Ishikawa (cell line): Measurements from ENCODE around the gene BCL7B.

Source experiments
- CEBPB ChIP-seq: IDR thresholded peaks from 2 replicates; pipeline ENCODE4 v1.6.1; 2012
- EP300 ChIP-seq: IDR thresholded peaks from 2 replicates; pipeline ENCODE4 v1.6.1; 2012; ENCODE audit warnings: borderline replicate concordance
- FOXM1 ChIP-seq: IDR thresholded peaks from 2 replicates; pipeline ENCODE4 v1.6.1; 2012; ENCODE audit warnings: low read depth, borderline replicate concordance
- NFIC ChIP-seq: IDR thresholded peaks from 2 replicates; pipeline ENCODE4 v1.6.1; 2012
- RAD21 ChIP-seq: IDR thresholded peaks from 2 replicates; pipeline ENCODE4 v1.6.1; 2012; ENCODE audit warnings: low read depth
- TAF1 ChIP-seq: IDR thresholded peaks from 2 replicates; pipeline ENCODE4 v1.6.1; 2012; ENCODE audit warnings: low read depth, mild to moderate bottlenecking
- TCF12 ChIP-seq: IDR thresholded peaks from 2 replicates; pipeline ENCODE4 v1.6.1; 2012; ENCODE audit warnings: low read depth
- TEAD4 ChIP-seq: IDR thresholded peaks from 2 replicates; pipeline ENCODE4 v1.6.1; 2012
- TF ChIP-seq, protein P1 (sequence below): IDR thresholded peaks from 2 replicates; pipeline ENCODE4 v1.6.1; 2012; ENCODE audit warnings: low read depth, mild to moderate bottlenecking
- TF ChIP-seq, protein P2 (sequence below): IDR thresholded peaks from 2 replicates; pipeline ENCODE4 v1.6.1; 2012

BCL7B gene

DNA sequence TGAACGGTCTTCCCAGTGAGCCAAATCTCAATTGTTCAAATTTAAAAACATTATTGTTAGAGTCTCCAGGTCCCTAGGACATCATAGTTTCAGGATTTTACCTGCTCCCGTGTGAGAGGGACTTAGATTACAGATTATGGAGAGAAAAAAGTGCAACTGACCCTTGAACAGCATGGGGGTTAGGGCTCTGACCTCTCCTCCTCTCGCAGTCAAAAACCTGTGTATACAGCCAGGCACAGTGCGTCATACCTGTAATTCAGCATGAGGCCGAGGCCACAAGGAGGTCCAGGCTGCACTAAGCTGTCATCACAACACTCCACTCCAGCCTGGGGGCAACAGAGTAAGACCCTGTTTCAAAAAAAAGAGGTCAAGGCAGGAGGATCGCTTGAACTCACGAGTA lies 60.9 kb downstream of the BCL7B start:
- TF ChIP-seq TEAD4 (no peak), FOXM1 (no peak)

DNA sequence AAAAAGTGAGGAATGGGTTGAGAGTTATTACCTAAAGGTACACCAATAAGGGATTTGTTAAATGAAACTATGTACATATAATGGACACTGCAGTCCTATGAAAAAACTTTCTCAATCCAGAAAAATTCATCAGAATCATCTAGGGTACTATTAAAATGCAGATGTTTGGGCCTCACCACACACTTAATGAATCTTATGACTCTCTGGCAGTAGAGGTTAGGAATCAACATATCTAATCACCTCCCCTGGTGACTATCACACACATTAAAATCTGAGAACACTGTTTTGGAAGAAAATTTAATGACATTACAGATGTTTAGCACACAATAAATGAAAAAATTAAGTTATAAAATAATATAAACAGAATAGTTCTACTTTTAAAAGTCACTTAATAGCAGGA lies 67.5 kb downstream of the BCL7B start:
- TF ChIP-seq CEBPB (no peak), EP300 (no peak), TEAD4 (no peak), FOXM1 (no peak), NFIC (no peak), RAD21 (no peak), TAF1 (no peak)
- TF ChIP-seq, protein P1, sequence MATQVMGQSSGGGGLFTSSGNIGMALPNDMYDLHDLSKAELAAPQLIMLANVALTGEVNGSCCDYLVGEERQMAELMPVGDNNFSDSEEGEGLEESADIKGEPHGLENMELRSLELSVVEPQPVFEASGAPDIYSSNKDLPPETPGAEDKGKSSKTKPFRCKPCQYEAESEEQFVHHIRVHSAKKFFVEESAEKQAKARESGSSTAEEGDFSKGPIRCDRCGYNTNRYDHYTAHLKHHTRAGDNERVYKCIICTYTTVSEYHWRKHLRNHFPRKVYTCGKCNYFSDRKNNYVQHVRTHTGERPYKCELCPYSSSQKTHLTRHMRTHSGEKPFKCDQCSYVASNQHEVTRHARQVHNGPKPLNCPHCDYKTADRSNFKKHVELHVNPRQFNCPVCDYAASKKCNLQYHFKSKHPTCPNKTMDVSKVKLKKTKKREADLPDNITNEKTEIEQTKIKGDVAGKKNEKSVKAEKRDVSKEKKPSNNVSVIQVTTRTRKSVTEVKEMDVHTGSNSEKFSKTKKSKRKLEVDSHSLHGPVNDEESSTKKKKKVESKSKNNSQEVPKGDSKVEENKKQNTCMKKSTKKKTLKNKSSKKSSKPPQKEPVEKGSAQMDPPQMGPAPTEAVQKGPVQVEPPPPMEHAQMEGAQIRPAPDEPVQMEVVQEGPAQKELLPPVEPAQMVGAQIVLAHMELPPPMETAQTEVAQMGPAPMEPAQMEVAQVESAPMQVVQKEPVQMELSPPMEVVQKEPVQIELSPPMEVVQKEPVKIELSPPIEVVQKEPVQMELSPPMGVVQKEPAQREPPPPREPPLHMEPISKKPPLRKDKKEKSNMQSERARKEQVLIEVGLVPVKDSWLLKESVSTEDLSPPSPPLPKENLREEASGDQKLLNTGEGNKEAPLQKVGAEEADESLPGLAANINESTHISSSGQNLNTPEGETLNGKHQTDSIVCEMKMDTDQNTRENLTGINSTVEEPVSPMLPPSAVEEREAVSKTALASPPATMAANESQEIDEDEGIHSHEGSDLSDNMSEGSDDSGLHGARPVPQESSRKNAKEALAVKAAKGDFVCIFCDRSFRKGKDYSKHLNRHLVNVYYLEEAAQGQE = no peak

DNA sequence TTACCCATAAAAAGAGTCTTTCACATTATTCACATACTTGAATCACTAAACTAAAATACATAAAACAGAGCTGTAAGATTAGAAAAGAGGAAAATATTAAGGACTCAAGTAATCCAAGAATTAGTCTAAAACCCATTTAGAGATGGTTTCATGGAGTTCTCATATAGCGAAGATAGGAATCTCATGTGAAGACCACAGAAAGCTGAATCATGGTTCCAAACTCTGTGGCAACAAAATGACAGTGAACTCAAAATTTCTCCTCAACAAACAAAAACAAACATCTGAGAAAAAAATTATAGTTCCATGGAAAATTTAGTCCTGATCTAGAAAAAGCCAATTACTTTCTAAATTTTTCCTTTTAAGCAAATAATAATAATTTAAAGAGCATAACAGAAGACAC lies 70.0 kb downstream of the BCL7B start:
- TF ChIP-seq, protein P1 = no peak
- no peak for TF ChIP-seq TCF12
- TF ChIP-seq, protein P2, sequence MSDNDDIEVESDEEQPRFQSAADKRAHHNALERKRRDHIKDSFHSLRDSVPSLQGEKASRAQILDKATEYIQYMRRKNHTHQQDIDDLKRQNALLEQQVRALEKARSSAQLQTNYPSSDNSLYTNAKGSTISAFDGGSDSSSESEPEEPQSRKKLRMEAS = no peak
- no peak for TF ChIP-seq CEBPB
- no peak for TF ChIP-seq NFIC
- TF ChIP-seq RAD21 = no peak
